HL-60 (cell line): ENCODE measurements around the gene SENP1.
A peak's percentile ranks its signal among the peaks of the same experiment; 100 is the strongest.

Experiments
- DNase-seq, 2 experiments: peaks; one replicate each; pipeline ENCODE4 v3.0.0-alpha.2; 2010 to 2020; ENCODE audit warnings: low read depth in 1 of 2, low spot score in 1 of 2
- H3K27ac ChIP-seq: fragments of 250-450 bp; sonication (Bioruptor Pico); replicated peaks from 2 replicates; pipeline ENCODE4 v1.5.1; 2020; ENCODE audit warnings: mild to moderate bottlenecking, moderate library complexity
- H3K27me3 ChIP-seq: fragments of 250-450 bp; sonication (Bioruptor Pico); 2 replicates; pipeline ENCODE4 v1.5.1; 2021; ENCODE audit warnings: mild to moderate bottlenecking, moderate library complexity; ENCODE audit not compliant: insufficient read depth, poor library complexity, severe bottlenecking
- H3K4me3 ChIP-seq: replicated peaks from 2 replicates; pipeline ENCODE4 v1.5.1; 2011; ENCODE audit warnings: mild to moderate bottlenecking, control low read depth, low read length; ENCODE audit not compliant: insufficient read depth
- CTCF ChIP-seq: IDR thresholded peaks from one replicate; pipeline ENCODE4 v1.5.1; 2011; ENCODE audit warnings: low read length, control low read depth, inconsistent platforms; ENCODE audit not compliant: insufficient read depth
- GABPA ChIP-seq: IDR thresholded peaks from 2 replicates; pipeline ENCODE4 v1.6.1; 2012; ENCODE audit warnings: low read depth
- POLR2AphosphoS5 ChIP-seq: IDR thresholded peaks from 2 replicates; pipeline ENCODE4 v1.6.1; 2012; ENCODE audit warnings: low read depth
- REST ChIP-seq: IDR thresholded peaks from 2 replicates; pipeline ENCODE4 v1.6.1; 2012; ENCODE audit warnings: low read depth; ENCODE audit not compliant: insufficient replicate concordance
- SPI1 ChIP-seq: IDR thresholded peaks from 2 replicates; pipeline ENCODE4 v1.6.1; 2012; ENCODE audit warnings: low read depth, mild to moderate bottlenecking, borderline replicate concordance

The SENP1 gene

DNA sequence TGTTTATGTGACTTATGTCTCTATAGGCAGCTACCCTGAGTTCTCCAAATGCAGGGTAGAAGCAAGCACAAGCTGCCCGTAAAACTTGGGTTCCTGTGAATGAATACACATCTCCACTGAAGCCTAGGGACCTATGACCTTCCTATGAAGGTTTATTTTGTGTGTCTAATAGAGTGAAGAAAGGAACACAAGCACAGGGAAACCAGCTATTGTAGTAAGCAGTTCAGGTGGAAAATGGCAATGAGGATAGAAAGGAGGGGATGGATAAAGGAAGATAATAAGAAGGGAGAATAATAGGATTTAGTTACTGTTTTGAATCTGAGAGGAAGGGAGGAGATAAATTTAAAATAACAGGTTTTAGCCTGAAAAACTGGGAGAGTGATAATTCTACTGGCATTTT lies 15.6 kb upstream of the SENP1 start:
- H3K4me3 ChIP-seq = no peak overlapping the region
- no peak for DNase-seq
- peaks cover 30% of the 10 kb centered on the region for H3K27me3 ChIP-seq
- TF ChIP-seq REST (no peak), GABPA (no peak), SPI1 (no peak)
- no peak overlapping the region for H3K27ac ChIP-seq

- no peak for TF ChIP-seq REST
- TF ChIP-seq GABPA = no peak
- no peak for TF ChIP-seq POLR2AphosphoS5
- no peak for TF ChIP-seq SPI1
- TF ChIP-seq CTCF = no peak
- DNase-seq = no peak
- Histone ChIP-seq H3K4me3 (peak overlapping the region; percentile 66), H3K27me3 (peaks cover 30% of the 10 kb centered on the region), H3K27ac (no peak overlapping the region)
Observed at GRCh38 chr12:48119834-48120195, 13.9 kb upstream of the SENP1 start.

DNA sequence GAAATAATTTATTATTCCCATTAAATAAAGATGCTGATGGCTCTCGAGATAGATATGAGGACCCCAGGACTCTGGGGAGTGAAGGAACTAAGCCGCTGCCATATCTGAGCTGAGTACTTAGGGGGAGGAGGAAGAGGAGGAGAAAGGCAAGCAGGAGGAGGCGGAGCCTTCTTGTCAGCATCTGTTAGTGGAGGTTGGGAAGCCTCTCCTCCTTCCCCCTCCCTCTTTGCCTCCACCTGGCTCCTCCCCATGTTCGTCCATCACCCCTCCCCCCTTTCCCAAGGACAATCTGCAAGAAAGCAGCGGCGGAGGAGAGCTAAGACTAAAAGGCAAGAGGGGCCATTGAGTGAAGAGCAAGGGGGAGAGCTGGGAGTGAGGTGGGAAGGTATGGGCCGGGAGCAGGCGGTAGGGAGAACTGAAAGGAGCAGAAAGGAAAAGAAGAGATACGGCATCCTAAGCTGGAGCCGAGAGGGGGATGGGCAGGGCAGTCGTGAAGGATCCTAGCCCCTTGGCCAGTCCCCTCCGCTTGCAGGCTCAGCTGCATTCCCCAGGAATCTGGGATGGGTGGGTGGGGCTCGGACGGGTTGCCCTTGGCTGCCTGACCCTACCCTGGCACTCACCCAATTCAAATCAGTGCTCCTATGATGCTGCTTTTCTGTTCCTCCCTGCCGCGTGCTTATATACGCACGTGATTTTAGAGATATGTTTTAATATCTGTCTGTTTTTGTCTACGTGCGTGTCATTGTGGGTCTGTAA lies 13.4 kb upstream of the SENP1 start, which contains the start of gene PFKM:
Gene PFKM (plus strand): TSS at position 287 of the 756 bp plus-strand sequence. CDS start 3,411 bp downstream, outside the sequence.
- Histone ChIP-seq H3K4me3 (peak within 1 kb of the TSS; percentile 66), H3K27ac (no peak within 1 kb of the TSS), H3K27me3 (peaks cover 30% of the 10 kb centered on the region)
- TF ChIP-seq GABPA (no peak), CTCF (no peak), SPI1 (no peak), REST (no peak), POLR2AphosphoS5 (no peak)
- DNase-seq = peak; percentile 40 to 66
